ENCODE results near the gene BAIAP2L2.

- no peak for TF ChIP-seq ZNF8 (CRISPR knock-in tag; IDR thresholded peaks at IDR 0.05)
- TF ChIP-seq PATZ1 (CRISPR knock-in tag; IDR thresholded peaks at IDR 0.05; ENCODE audit: borderline replicate concordance) = no peak
- no peak for TF ChIP-seq RARB (CRISPR knock-in tag; IDR thresholded peaks at IDR 0.05)
- TF ChIP-seq TOX (CRISPR knock-in tag; IDR thresholded peaks at IDR 0.05; ENCODE audit: borderline replicate concordance) = no peak
Measured at GRCh38 chr22:38148245-38148644, 37.8 kb upstream of the BAIAP2L2 start.

All from SK-N-SH treated with all-trans-retinoic acid at 6 μM for 48 hours (cell line).